Measurements from ENCODE around the gene FBXO31. TPM values are rescaled to one million over a fixed set of nuclear protein-coding genes. Genes with fewer than 3 reads are reported as not detected.
A peak's percentile ranks its signal among the peaks of the same experiment; 100 is the strongest.

FBXO31 gene
- total RNA-seq: 17.4 and 26.1 TPM in 2 replicates
- polyA plus RNA-seq: 15.4 and 31.2 TPM in 2 replicates

- peaks cover 16% of the 10 kb centered on the region for H3K4me1 ChIP-seq (ENCODE audit: low read depth)
- no peaks in the 10 kb centered on the region for H3K9me3 ChIP-seq (ENCODE audit: low read depth)
- H3K27ac ChIP-seq: peak within 1 kb of the TSS; percentile 85
- TF ChIP-seq, protein P1, sequence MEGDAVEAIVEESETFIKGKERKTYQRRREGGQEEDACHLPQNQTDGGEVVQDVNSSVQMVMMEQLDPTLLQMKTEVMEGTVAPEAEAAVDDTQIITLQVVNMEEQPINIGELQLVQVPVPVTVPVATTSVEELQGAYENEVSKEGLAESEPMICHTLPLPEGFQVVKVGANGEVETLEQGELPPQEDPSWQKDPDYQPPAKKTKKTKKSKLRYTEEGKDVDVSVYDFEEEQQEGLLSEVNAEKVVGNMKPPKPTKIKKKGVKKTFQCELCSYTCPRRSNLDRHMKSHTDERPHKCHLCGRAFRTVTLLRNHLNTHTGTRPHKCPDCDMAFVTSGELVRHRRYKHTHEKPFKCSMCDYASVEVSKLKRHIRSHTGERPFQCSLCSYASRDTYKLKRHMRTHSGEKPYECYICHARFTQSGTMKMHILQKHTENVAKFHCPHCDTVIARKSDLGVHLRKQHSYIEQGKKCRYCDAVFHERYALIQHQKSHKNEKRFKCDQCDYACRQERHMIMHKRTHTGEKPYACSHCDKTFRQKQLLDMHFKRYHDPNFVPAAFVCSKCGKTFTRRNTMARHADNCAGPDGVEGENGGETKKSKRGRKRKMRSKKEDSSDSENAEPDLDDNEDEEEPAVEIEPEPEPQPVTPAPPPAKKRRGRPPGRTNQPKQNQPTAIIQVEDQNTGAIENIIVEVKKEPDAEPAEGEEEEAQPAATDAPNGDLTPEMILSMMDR (IDR thresholded peaks at IDR 0.05; ENCODE audit: low read depth, low read length): no peak
- peak within 1 kb of the TSS; percentile 83 for H3K4me3 ChIP-seq
- no peaks in the 10 kb centered on the region for H3K27me3 ChIP-seq
- peak; percentile 92 to 93 for DNase-seq (ENCODE audit: low read depth in 1 of 2, low spot score in 1 of 2)
- H3K36me3 ChIP-seq: no peaks in the 10 kb centered on the region
Observed at GRCh38 chr16:87383505-87384161, at the start of gene FBXO31. Gene FBXO31 (minus strand): TSS chr16:87383776. CDS start chr16:87383744, 32 bp downstream.

- H3K27me3 ChIP-seq: no peaks in the 10 kb centered on the region
- no peak for DNase-seq (ENCODE audit: low read depth in 1 of 2, low spot score in 1 of 2)
- TF ChIP-seq, protein P1 (IDR thresholded peaks at IDR 0.05; ENCODE audit: low read depth, low read length): no peak
- H3K9me3 ChIP-seq (ENCODE audit: low read depth): no peaks in the 10 kb centered on the region
- no peaks in the 10 kb centered on the region for H3K36me3 ChIP-seq
- H3K4me1 ChIP-seq (ENCODE audit: low read depth): peaks cover 26% of the 10 kb centered on the region
- H3K27ac ChIP-seq: peak overlapping the region; percentile 96
- no peak overlapping the region for H3K4me3 ChIP-seq
Observed at GRCh38 chr16:87432330-87432915, 48.8 kb upstream of the FBXO31 start.

DNA sequence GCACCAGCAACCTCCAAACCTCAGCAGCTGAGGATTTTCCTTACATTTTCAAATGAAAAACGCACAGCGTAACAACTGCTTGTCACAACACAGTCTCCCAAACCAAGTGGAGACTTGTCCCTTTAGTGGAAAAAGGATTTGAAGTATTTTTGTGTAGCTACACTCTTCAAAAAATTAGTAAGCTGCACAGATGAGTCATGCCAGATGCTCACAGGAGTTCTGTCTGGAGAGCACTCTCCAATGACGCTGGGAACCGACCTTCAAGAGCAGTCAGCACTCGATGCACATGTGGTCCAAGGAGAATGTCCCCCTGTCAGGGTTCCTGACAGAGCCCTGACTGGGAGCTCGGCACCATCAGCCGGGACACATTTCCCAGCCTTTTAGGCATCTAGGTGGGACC, 48.4 kb upstream of the FBXO31 start:
- H3K36me3 ChIP-seq: no peaks in the 10 kb centered on the region
- no peak overlapping the region for H3K4me3 ChIP-seq
- H3K4me1 ChIP-seq (ENCODE audit: low read depth): peaks cover 26% of the 10 kb centered on the region
- H3K27me3 ChIP-seq: no peaks in the 10 kb centered on the region
- H3K9me3 ChIP-seq (ENCODE audit: low read depth): no peaks in the 10 kb centered on the region
- peak overlapping the region; percentile 96 for H3K27ac ChIP-seq
- TF ChIP-seq, protein P1 (IDR thresholded peaks at IDR 0.05; ENCODE audit: low read depth, low read length): no peak
- peak; percentile 57 to 69 for DNase-seq (ENCODE audit: low read depth in 1 of 2, low spot score in 1 of 2)

DNA sequence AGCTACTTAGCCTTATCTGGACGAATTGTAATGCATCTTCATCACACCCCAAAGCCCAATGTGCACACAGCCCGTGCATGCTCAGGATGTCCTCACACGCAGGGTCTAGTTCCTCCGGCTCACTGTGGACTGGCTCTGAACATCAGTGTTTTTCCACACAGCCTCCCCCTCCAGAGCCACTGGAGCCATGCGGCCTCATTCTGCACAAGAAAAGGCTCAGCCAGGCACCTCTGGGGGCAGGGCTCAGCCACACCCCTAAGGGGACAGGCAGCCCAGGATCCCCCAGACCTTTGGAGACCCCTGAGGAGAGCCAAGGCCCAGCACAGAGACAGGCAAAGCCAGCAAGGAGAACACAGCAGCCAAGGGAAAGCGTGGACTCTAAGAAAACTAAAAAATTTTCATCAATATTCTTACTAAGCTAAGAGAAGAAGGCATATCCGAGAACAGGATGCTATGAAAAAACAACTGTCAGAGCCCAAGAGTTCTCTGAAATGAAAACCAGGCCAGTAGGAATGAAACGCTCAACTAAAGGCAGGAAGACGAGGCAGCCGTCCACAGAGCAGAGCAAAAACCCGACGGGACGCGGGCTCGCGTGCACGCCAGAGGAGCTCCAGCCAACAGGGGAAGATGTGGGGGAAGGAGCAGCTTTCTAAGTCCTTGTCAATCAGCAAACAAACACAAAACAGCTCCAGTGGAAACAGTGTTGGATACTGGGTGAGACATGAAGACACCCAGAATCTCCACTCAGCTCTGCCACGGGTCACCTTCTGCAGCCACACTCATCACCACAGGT, 43.0 kb upstream of the FBXO31 start:
- no peak for DNase-seq (ENCODE audit: low read depth in 1 of 2, low spot score in 1 of 2)
- H3K4me1 ChIP-seq (ENCODE audit: low read depth): peaks cover 3% of the 10 kb centered on the region
- H3K9me3 ChIP-seq (ENCODE audit: low read depth): no peaks in the 10 kb centered on the region
- H3K36me3 ChIP-seq: peaks cover 13% of the 10 kb centered on the region
- no peak overlapping the region for H3K27ac ChIP-seq
- H3K4me3 ChIP-seq: no peak overlapping the region
- no peaks in the 10 kb centered on the region for H3K27me3 ChIP-seq
- TF ChIP-seq, protein P1 (IDR thresholded peaks at IDR 0.05; ENCODE audit: low read depth, low read length): no peak

- no peaks in the 10 kb centered on the region for H3K27me3 ChIP-seq
- peaks cover 1% of the 10 kb centered on the region for H3K4me1 ChIP-seq (ENCODE audit: low read depth)
- H3K36me3 ChIP-seq: peaks cover 15% of the 10 kb centered on the region
- no peaks in the 10 kb centered on the region for H3K9me3 ChIP-seq (ENCODE audit: low read depth)
- DNase-seq (ENCODE audit: low read depth in 1 of 2, low spot score in 1 of 2): no peak
- H3K27ac ChIP-seq: no peak overlapping the region
- no peak overlapping the region for H3K4me3 ChIP-seq
- TF ChIP-seq, protein P1 (IDR thresholded peaks at IDR 0.05; ENCODE audit: low read depth, low read length): no peak
Observed at GRCh38 chr16:87425941-87426340, 42.4 kb upstream of the FBXO31 start.
